ENCODE results near the gene SIMC1.

The SIMC1 gene

GRCh38 chr5:176389135-176390123 is 151.2 kb downstream of the SIMC1 start:
- no peak for DNase-seq

- no peak for DNase-seq
These were observed 153.3 kb downstream of the SIMC1 start for GRCh38 chr5:176391479-176391878.

DNA sequence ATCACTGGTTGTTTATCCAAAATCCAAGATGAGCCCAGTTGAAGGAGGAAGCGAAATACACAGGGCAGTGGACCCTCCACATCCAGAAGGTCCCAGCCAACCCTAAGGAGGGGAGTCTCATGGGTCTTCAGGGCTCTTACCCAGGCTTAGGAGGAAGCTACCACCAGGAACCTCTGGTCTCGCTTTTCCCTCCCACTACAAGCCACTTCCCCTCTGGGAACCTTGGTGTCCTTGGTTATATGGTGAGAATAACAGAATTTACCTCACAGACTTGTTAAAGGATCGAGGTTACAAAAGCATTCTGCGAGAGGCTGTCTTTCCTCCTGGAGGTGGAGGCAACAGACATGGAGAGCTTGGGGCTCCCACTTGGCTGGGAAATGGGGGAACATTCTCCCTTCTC is 153.8 kb downstream of the SIMC1 start:
- DNase-seq = no peak

DNA sequence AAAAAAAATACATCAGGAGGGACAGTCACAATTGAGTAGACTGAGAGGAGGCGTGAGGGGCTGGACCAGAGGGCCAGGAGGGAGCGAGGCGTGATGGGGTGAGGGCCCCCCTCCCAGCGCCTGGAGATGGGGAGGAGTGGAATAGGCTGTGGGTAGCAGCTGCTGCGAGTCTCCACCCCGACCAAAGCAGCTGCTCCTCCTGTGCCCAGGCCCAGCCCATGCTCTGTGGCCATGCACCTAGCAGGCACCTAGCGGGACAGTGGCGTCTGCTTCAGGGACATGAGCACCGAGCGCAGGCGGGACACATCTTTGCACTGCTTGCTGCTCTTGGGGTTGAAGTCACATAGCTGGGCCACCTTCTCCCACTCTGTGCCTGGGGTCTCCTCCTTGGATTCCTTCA is 154.3 kb downstream of the SIMC1 start:
- no peak for DNase-seq

GRCh38 chr5:176394096-176394495 is 155.9 kb downstream of the SIMC1 start:
- DNase-seq = no peak

GRCh38 chr5:176394881-176395675 is 156.9 kb downstream of the SIMC1 start:
- no peak for DNase-seq
